ENCODE results near the gene FYB1. TPM values are rescaled to one million over a fixed set of nuclear protein-coding genes. Genes with fewer than 3 reads are reported as not detected.

The FYB1 gene
- polyA plus RNA-seq, 3 donors: 75.3 to 141 (median 118) TPM

DNA sequence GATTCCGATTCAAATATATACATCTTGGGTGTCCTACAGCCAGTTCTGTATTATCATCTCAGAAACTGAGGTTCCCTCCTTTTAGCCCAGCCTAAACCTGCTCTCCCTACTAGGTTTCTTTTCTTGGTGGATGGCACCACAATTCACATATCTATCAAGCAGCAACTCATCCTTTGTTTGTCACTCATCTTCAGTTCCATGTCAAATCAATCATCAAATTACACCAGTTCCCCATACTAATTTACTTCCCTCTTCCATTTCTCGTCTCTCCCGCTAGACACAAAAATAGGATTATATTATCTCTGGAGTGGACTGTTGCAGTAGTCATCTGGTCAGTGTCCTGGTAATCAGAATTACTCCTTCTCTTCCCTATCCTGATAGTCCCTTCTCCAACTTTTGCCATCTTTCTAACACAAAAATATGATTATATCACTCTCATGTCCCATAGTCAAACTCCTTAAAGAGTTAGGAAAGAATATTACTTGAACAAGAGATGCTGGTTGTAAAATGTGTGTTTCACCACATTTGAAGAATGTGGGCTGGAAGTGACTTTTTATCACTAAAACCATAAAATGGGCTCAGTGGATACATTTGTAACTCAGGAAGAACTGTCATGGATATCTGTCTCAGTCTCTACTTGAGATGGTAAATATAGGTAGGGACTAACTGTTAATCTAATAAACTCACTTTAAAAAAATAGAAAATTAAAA lies 76.1 kb downstream of the FYB1 start:
- Mint-ChIP-seq H3K36me3 (peaks cover 37 to 41% of the 10 kb centered on the region in 2 donors), H3K27me3 (ENCODE audit: low read depth in 3 of 3) (peaks cover 0 to 3% (median 0%) of the 10 kb centered on the region in 3 donors), H3K27ac (no peak overlapping the region), H3K4me1 (peaks cover 8% of the 10 kb centered on the region), H3K4me3 (no peak overlapping the region), H3K9me3 (no peaks in the 10 kb centered on the region)
- Histone ChIP-seq H4K20me1 (ENCODE audit: insufficient read depth, low read length) (peaks cover 100% of the 10 kb centered on the region), H3K4me3 (replicated peaks in 1 of 3; ENCODE audit: low read depth in 2 of 3, low read length in 3 of 3) (no peak overlapping the region), H3K4me1 (ENCODE audit: control insufficient read depth in 1 of 2, insufficient read depth in 2 of 2, low read length in 2 of 2) (peaks cover 8 to 24% of the 10 kb centered on the region in 2 donors), H3K9me3 (replicated peaks in 1 of 2; ENCODE audit: control insufficient read depth in 1 of 2, insufficient read depth in 1 of 2, low read length in 2 of 2) (no peaks in the 10 kb centered on the region), H3K9ac (ENCODE audit: insufficient read depth, low read length, poor library complexity, severe bottlenecking) (no peak overlapping the region), H2AFZ (ENCODE audit: insufficient read depth, low read depth, low read length, poor library complexity, severe bottlenecking) (no peak overlapping the region), H3K27me3 (ENCODE audit: control insufficient read depth in 2 of 2, insufficient read depth in 2 of 2, low read length in 2 of 2) (no peaks in the 10 kb centered on the region), H3K4me2 (replicated peaks; ENCODE audit: extremely low read depth, low read length, poor library complexity, severe bottlenecking) (no peak overlapping the region), H3K36me3 (replicated peaks in 1 of 2; ENCODE audit: control insufficient read depth in 1 of 2, insufficient read depth in 2 of 2, low read length in 2 of 2) (peaks cover 63 to 84% of the 10 kb centered on the region in 2 donors), H3K27ac (ENCODE audit: low read depth in 1 of 2, low read length in 2 of 2) (peak overlapping the region in 1 of 2 donors; percentile 58), H3K79me2 (ENCODE audit: insufficient read depth, low read length) (peaks cover 51% of the 10 kb centered on the region)
- 100% methylated on average over 1 of the region's 3 CpGs for WGBS (ENCODE audit: insufficient coverage)
- intact Hi-C loops (cut with micrococcal nuclease): loop anchor here in 1 of 2 donors (10.0 kb wide), 1 partner anchor 141 kb away; no protein-coding TSS in a partner anchor
- DNase-seq: no peak
- TF ChIP-seq, protein P1, sequence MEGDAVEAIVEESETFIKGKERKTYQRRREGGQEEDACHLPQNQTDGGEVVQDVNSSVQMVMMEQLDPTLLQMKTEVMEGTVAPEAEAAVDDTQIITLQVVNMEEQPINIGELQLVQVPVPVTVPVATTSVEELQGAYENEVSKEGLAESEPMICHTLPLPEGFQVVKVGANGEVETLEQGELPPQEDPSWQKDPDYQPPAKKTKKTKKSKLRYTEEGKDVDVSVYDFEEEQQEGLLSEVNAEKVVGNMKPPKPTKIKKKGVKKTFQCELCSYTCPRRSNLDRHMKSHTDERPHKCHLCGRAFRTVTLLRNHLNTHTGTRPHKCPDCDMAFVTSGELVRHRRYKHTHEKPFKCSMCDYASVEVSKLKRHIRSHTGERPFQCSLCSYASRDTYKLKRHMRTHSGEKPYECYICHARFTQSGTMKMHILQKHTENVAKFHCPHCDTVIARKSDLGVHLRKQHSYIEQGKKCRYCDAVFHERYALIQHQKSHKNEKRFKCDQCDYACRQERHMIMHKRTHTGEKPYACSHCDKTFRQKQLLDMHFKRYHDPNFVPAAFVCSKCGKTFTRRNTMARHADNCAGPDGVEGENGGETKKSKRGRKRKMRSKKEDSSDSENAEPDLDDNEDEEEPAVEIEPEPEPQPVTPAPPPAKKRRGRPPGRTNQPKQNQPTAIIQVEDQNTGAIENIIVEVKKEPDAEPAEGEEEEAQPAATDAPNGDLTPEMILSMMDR (IDR thresholded peaks at IDR 0.05): no peak

DNA sequence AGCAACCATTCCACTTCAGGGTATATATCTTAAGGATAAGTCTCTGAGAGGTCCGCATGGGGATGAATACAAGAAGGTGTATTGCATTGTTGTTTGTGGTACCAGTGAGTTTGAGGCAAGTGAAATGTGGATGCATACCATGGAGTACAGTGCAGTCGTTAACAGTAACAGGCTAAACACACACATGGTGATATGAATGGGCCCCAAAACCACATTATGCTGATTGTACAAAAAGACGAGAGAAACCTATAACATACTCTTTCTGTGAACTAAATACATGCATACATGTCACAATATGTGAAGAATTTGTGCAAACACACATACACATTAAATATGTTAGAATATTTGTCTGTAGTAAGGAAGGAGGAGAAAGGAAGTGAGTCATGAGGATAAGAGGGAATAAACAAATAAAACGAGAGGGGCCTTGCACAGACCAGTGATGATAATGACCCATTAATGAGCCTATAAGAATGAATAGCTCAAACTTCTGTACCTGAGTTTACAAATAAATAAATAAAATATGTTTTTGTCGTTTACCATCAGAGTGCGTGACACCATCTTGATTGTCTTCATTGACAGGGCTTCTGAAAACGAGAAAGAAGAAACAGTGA lies 78.7 kb downstream of the FYB1 start:
- TF ChIP-seq, protein P1 (IDR thresholded peaks at IDR 0.05): no peak
- H3K79me2 ChIP-seq (ENCODE audit: insufficient read depth, low read length): peaks cover 26% of the 10 kb centered on the region
- H3K4me2 ChIP-seq (replicated peaks; ENCODE audit: extremely low read depth, low read length, poor library complexity, severe bottlenecking): no peak overlapping the region
- H3K27ac ChIP-seq (ENCODE audit: low read depth in 1 of 2, low read length in 2 of 2): peak overlapping the region in 1 of 2 donors; percentile 12
- Mint-ChIP-seq H3K4me1 (peaks cover 5% of the 10 kb centered on the region), H3K4me3 (no peak overlapping the region), H3K27ac (no peak overlapping the region), H3K27me3 (ENCODE audit: low read depth in 3 of 3) (no peaks in the 10 kb centered on the region), H3K9me3 (peaks cover 0 to 3% (median 0%) of the 10 kb centered on the region in 7 donors), H3K36me3 (peaks cover 43 to 45% of the 10 kb centered on the region in 2 donors)
- intact Hi-C loops (cut with micrococcal nuclease): loop anchor here in 1 of 2 donors (10.0 kb wide), 1 partner anchor 144 kb away; no protein-coding TSS in a partner anchor
- H3K4me1 ChIP-seq (ENCODE audit: control insufficient read depth in 1 of 2, insufficient read depth in 2 of 2, low read length in 2 of 2): peaks cover 3 to 22% of the 10 kb centered on the region in 2 donors
- no peak for DNase-seq
- no CpG with 5 or more reads among the region's 7 CpGs for WGBS (ENCODE audit: insufficient coverage)
- H3K27me3 ChIP-seq (ENCODE audit: control insufficient read depth in 2 of 2, insufficient read depth in 2 of 2, low read length in 2 of 2): no peaks in the 10 kb centered on the region
- H3K4me3 ChIP-seq (replicated peaks in 1 of 3; ENCODE audit: low read depth in 2 of 3, low read length in 3 of 3): no peak overlapping the region
- H3K9ac ChIP-seq (ENCODE audit: insufficient read depth, low read length, poor library complexity, severe bottlenecking): no peak overlapping the region
- H3K9me3 ChIP-seq (replicated peaks in 1 of 2; ENCODE audit: control insufficient read depth in 1 of 2, insufficient read depth in 1 of 2, low read length in 2 of 2): no peaks in the 10 kb centered on the region
- H2AFZ ChIP-seq (ENCODE audit: insufficient read depth, low read depth, low read length, poor library complexity, severe bottlenecking): no peak overlapping the region
- H3K36me3 ChIP-seq (replicated peaks in 1 of 2; ENCODE audit: control insufficient read depth in 1 of 2, insufficient read depth in 2 of 2, low read length in 2 of 2): peaks cover 74 to 89% of the 10 kb centered on the region in 2 donors
- peaks cover 98% of the 10 kb centered on the region for H4K20me1 ChIP-seq (ENCODE audit: insufficient read depth, low read length)

All from CD14-positive monocyte (primary cell).